Endothelial cell of umbilical vein (primary cell): Measurements from ENCODE around the gene MRPS6. TPM values are rescaled to one million over a fixed set of nuclear protein-coding genes. Genes with fewer than 3 reads are reported as not detected.

Experiments
- BruUV-seq: library from RNA; stranded (reverse); fragments of 400-500 nt; replicated peaks from 2 replicates; lab custom pipeline; 2021; lab: Mats Ljungman, UMichigan
- CTCF ChIA-PET: fragments of 300-600, 350-600 bp; sonication (Branson Sonifier 250); formaldehyde crosslinking; loops from one replicate; lab custom pipeline; 2021; ENCODE audit warnings: antibody characterized with exemption, inconsistent platforms; lab: Charles Lee
- POLR2A ChIA-PET: fragments of 300-600, 350-600 bp; sonication (Branson Sonifier 250); formaldehyde crosslinking; loops from one replicate; lab custom pipeline; 2021; ENCODE audit warnings: antibody characterized with exemption, inconsistent platforms; lab: Charles Lee
- DNase-seq: peaks from one replicate; pipeline ENCODE4 v3.0.0-alpha.2; 2011; ENCODE audit warnings: low read depth, low spot score
- FAIRE-seq: peaks from 2 replicates; lab custom pipeline; 2011; peaks lifted over from hg19 to GRCh38; lab: Jason Lieb, UNC
- H2AFZ ChIP-seq: 2 replicates; pipeline ENCODE4 v1.6.0; 2012; ENCODE audit warnings: low read depth, low read length, control low read depth, inconsistent platforms
- H3K27ac ChIP-seq: 2 replicates; pipeline ENCODE4 v1.5.1; 2011; ENCODE audit warnings: low read depth, mild to moderate bottlenecking, control low read depth, low read length, moderate library complexity; ENCODE audit not compliant: insufficient read depth
- H3K27me3 ChIP-seq, 2 experiments: 2 replicates each; pipeline versions ENCODE4 v1.6.0 to v1.6.1; 2011; ENCODE audit warnings: low read length in 2 of 2, mixed read lengths in 1 of 2; ENCODE audit not compliant: control insufficient read depth in 2 of 2, insufficient read depth in 2 of 2
- H3K36me3 ChIP-seq, 2 experiments: 2 replicates in 1 of 2; 3 replicates in 1 of 2; pipeline ENCODE4 v1.5.1; 2011; ENCODE audit warnings: low read length in 2 of 2, mild to moderate bottlenecking in 1 of 2, moderate library complexity in 1 of 2; ENCODE audit not compliant: control insufficient read depth in 2 of 2, insufficient read depth in 2 of 2; ENCODE audit errors: extremely low read depth in 1 of 2
- H3K4me1 ChIP-seq: 3 replicates; pipeline ENCODE4 v1.5.1; 2011; ENCODE audit warnings: mild to moderate bottlenecking, low read length; ENCODE audit not compliant: control insufficient read depth, insufficient read depth; ENCODE audit errors: extremely low read depth
- H3K4me2 ChIP-seq: 2 replicates; pipeline ENCODE4 v1.6.1; 2011; ENCODE audit warnings: low read length, control low read depth, mixed read lengths; ENCODE audit not compliant: insufficient read depth
- H3K4me3 ChIP-seq, 3 experiments: fragments of 200-600 bp in 1 of 3; sonication (generic), shearing (Covaris generic) in 1 of 3; replicated peaks in 1 of 3; 2 replicates each; pipeline ENCODE4 v1.5.1; 2011 to 2016; ENCODE audit warnings: control low read depth in 3 of 3, low read length in 3 of 3, mild to moderate bottlenecking in 2 of 3, inconsistent platforms in 1 of 3, low read depth in 1 of 3, moderate library complexity in 1 of 3; ENCODE audit not compliant: insufficient read depth in 1 of 3
- H3K79me2 ChIP-seq: 2 replicates; pipeline ENCODE4 v1.6.0; 2012; ENCODE audit warnings: low read length, inconsistent platforms; ENCODE audit not compliant: control insufficient read depth, insufficient read depth
- H3K9ac ChIP-seq: replicated peaks from 2 replicates; pipeline ENCODE3; 2011; ENCODE audit warnings: low read length, control low read depth; ENCODE audit not compliant: insufficient read depth; ENCODE audit errors: extremely low read depth
- H3K9me1 ChIP-seq: replicated peaks from 3 replicates; pipeline ENCODE4 v1.6.0; 2011; ENCODE audit warnings: mild to moderate bottlenecking, low read length; ENCODE audit not compliant: control insufficient read depth, insufficient read depth; ENCODE audit errors: extremely low read depth
- H3K9me3 ChIP-seq: replicated peaks from 2 replicates; pipeline ENCODE4 v1.5.1; 2012; ENCODE audit warnings: low read length, inconsistent platforms; ENCODE audit not compliant: control insufficient read depth, insufficient read depth
- H4K20me1 ChIP-seq: replicated peaks from 2 replicates; pipeline ENCODE3; 2011; ENCODE audit warnings: mild to moderate bottlenecking, low read length; ENCODE audit not compliant: control insufficient read depth, insufficient read depth; ENCODE audit errors: extremely low read depth
- CTCF ChIP-seq, 2 donors: IDR thresholded peaks; 1 replicate in 1 of 2; 2 replicates in 1 of 2; pipeline ENCODE4 v1.5.1; 2011; ENCODE audit warnings: low read length in 2 of 2, mild to moderate bottlenecking in 2 of 2, moderate library complexity in 2 of 2, control low read depth in 1 of 2, inconsistent platforms in 1 of 2, low read depth in 1 of 2; ENCODE audit not compliant: insufficient read depth in 1 of 2; ENCODE audit errors: extremely low read depth in 1 of 2
- EZH2 ChIP-seq: IDR thresholded peaks from 2 replicates; pipeline ENCODE4 v1.6.1; 2012; ENCODE audit warnings: borderline replicate concordance, low read depth, mild to moderate bottlenecking, moderate library complexity, low read length, inconsistent platforms; ENCODE audit not compliant: severe bottlenecking
- FOS ChIP-seq: IDR thresholded peaks from 2 replicates; pipeline ENCODE4 v1.6.1; 2011; ENCODE audit warnings: mild to moderate bottlenecking, low read length, moderate library complexity, borderline replicate concordance; ENCODE audit not compliant: insufficient read depth
- GATA2 ChIP-seq: IDR thresholded peaks from 2 replicates; pipeline ENCODE4 v1.7.0; 2011; ENCODE audit warnings: low read depth, mild to moderate bottlenecking, moderate library complexity, mixed read lengths, low read length; ENCODE audit not compliant: insufficient read length, insufficient read depth
- JUN ChIP-seq: IDR thresholded peaks from 2 replicates; pipeline ENCODE4 v1.6.1; 2011; ENCODE audit warnings: borderline replicate concordance, low read depth; ENCODE audit not compliant: insufficient read length, insufficient read depth
- MYC ChIP-seq: IDR thresholded peaks from one replicate; pipeline ENCODE4 v1.6.1; 2011; ENCODE audit warnings: mild to moderate bottlenecking, low read depth, low read length
- POLR2A ChIP-seq: IDR thresholded peaks from 2 replicates; pipeline ENCODE4 v1.6.1; 2012; ENCODE audit warnings: low read depth, mild to moderate bottlenecking, control low read depth, low read length
- POLR2AphosphoS5 ChIP-seq: IDR thresholded peaks from 2 replicates; pipeline ENCODE4 v1.6.1; 2012; ENCODE audit warnings: low read depth, mild to moderate bottlenecking, control low read depth, low read length, moderate library complexity; ENCODE audit not compliant: insufficient read depth
- dilution Hi-C: fragments of 300-500 bp; cut with MboI; formaldehyde crosslinking; loops from one replicate; pipeline ENCODE4 v1.15.0; 2019; ENCODE audit warnings: low sequenced_read_pairs; ENCODE audit not compliant: extremely low pct_ligation_motif_present
- intact Hi-C: fragments of 100-400 bp; cut with micrococcal nuclease; formaldehyde crosslinking; loops from one replicate; pipeline ENCODE4 v1.10.0; 2022
- polyA plus RNA-seq, 4 experiments: library from polyadenylated mRNA; depleted of rRNA in 3 of 4; stranded (reverse) in 3 of 4; unstranded in 1 of 4; fragments of >200 nt; gene quantifications; 2 replicates each; pipeline versions ENCODE4 v1.2.1 to v1.2.3, GENCODE V29; 2011 to 2012; ENCODE audit warnings: missing spikeins in 1 of 4
- total RNA-seq: library from RNA; stranded (reverse); gene quantifications from 2 replicates; pipeline ENCODE4 v1.2.3, GENCODE V29; 2021
- TF ChIP-seq, protein P1 (sequence below): IDR thresholded peaks from 2 replicates; pipeline ENCODE4 v1.6.1; 2011; ENCODE audit not compliant: insufficient read depth, insufficient read length

Gene MRPS6
- total and polyA plus RNA-seq, 2 donors (not counting 3 experiments of a cell fraction or from before 2014, with no cell fraction given) = 19.8 to 37.2 TPM

GRCh38 chr21:34072145-34073031, 990 bp upstream of the MRPS6 start:
- FAIRE-seq (no peak), DNase-seq (no peak)
- no peak for TF ChIP-seq GATA2
- no peak for TF ChIP-seq CTCF (IDR thresholded peaks at IDR 0.05; ENCODE audit: extremely low read depth in 1 of 2, insufficient read depth in 1 of 2, low read depth in 1 of 2, low read length in 2 of 2)
- TF ChIP-seq POLR2AphosphoS5 = no peak
- TF ChIP-seq FOS = no peak
- no peak for TF ChIP-seq MYC
- TF ChIP-seq, protein P1, sequence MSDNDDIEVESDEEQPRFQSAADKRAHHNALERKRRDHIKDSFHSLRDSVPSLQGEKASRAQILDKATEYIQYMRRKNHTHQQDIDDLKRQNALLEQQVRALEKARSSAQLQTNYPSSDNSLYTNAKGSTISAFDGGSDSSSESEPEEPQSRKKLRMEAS = no peak
- TF ChIP-seq EZH2 = no peak
- TF ChIP-seq POLR2A = no peak
- no peak for TF ChIP-seq JUN
- peak overlapping the region; percentile 86 for H2AFZ ChIP-seq
- H3K27me3 ChIP-seq = peaks cover 0 to 4% of the 10 kb centered on the region in 2 experiments
- H3K36me3 ChIP-seq = no peaks in the 10 kb centered on the region
- H3K4me1 ChIP-seq = peaks cover 10% of the 10 kb centered on the region
- dilution Hi-C loops = no loop called here
- H4K20me1 ChIP-seq = no peaks in the 10 kb centered on the region
- peaks cover 6% of the 10 kb centered on the region for H3K79me2 ChIP-seq
- intact Hi-C loops = loop anchor here (1.0 to 5.0 kb wide), 6 partner anchors 42 to 170 kb away; no protein-coding TSS in a partner anchor
- H3K9me1 ChIP-seq = no peaks in the 10 kb centered on the region
- peak overlapping the region; percentile 40 for H3K4me2 ChIP-seq
- no peak overlapping the region for H3K27ac ChIP-seq
- H3K9me3 ChIP-seq = no peaks in the 10 kb centered on the region
- ChIA-PET POLR2A (interaction anchor here (0.5 to 1.0 kb wide), 2 partner anchors 100 to 104 kb away, joined by 4 to 8 read pairs; no protein-coding TSS in a partner anchor), CTCF (interaction anchor here (1.1 to 2.8 kb wide), 5 partner anchors 20 to 276 kb away, joined by 6 to 38 read pairs (median 12); no protein-coding TSS in a partner anchor)
- H3K4me3 ChIP-seq = peak overlapping the region; percentile 30 to 54 (median 52)
- no TSS peak for BruUV-seq
- peak overlapping the region; percentile 40 for H3K9ac ChIP-seq
